Suprapubic skin (tissue), 4 donors: ENCODE measurements around the gene LARGE1. TPM values are rescaled to one million over a fixed set of nuclear protein-coding genes. Genes with fewer than 3 reads are reported as not detected.

ENCODE experiments used
- DNase-seq, 2 donors: peaks; one replicate each; pipeline ENCODE4 v3.0.0-alpha.2; 2019; ENCODE audit warnings: low spot score in 2 of 2
- H3K27ac ChIP-seq: fragments of 200-600 bp; sonication (generic); one replicate; pipeline ENCODE4 v1.5.1; 2019
- H3K27me3 ChIP-seq: fragments of 200-600 bp; sonication (generic); one replicate; pipeline ENCODE4 v1.5.1; 2019
- H3K36me3 ChIP-seq: fragments of 200-600 bp; sonication (generic); one replicate; pipeline ENCODE4 v1.5.1; 2019
- H3K4me1 ChIP-seq: fragments of 200-600 bp; sonication (generic); one replicate; pipeline ENCODE4 v1.5.1; 2019
- H3K4me3 ChIP-seq: fragments of 200-600 bp; sonication (generic); one replicate; pipeline ENCODE4 v1.5.1; 2019; ENCODE audit warnings: mild to moderate bottlenecking
- H3K9me3 ChIP-seq: fragments of 200-600 bp; sonication (generic); one replicate; pipeline ENCODE4 v1.5.1; 2019
- EP300 ChIP-seq: sonication (generic); formaldehyde crosslinking; IDR thresholded peaks from one replicate; pipeline ENCODE4 v1.6.1; 2017; ENCODE audit warnings: antibody characterized with exemption
- POLR2A ChIP-seq, 2 donors: fragments of 450-650 bp; IDR thresholded peaks; one replicate each; pipeline ENCODE4 v1.6.1; 2017; ENCODE audit warnings: antibody characterized with exemption in 2 of 2, mild to moderate bottlenecking in 2 of 2, moderate library complexity in 2 of 2
- POLR2AphosphoS5 ChIP-seq, 3 donors: sonication (generic); formaldehyde crosslinking; IDR thresholded peaks; one replicate each; pipeline ENCODE4 v1.6.1; 2017; ENCODE audit warnings: antibody characterized with exemption in 3 of 3
- WGBS: methylation state at CpG from one replicate; pipeline ENCODE4 v1.1.5; 2018; 5-methylcytosine and 5-hydroxymethylcytosine counted together
- total RNA-seq, 4 donors: library from RNA; depleted of rRNA; stranded (reverse); fragments of >200 nt; gene quantifications; one replicate each; pipeline ENCODE4 v1.1.0, GENCODE V29; 2016
- TF ChIP-seq, protein P1 (sequence below), 2 donors: fragments of 200-600 bp in 1 of 2; fragments of 450-650 bp in 1 of 2; sonication (generic) in 1 of 2; IDR thresholded peaks; one replicate each; pipeline ENCODE4 v1.5.1; 2016 to 2019; ENCODE audit warnings: antibody characterized with exemption in 2 of 2, mild to moderate bottlenecking in 1 of 2, moderate library complexity in 1 of 2

The LARGE1 gene
- total RNA-seq, 4 donors from 2014 or later: 12.1 to 41.6 (median 21.1) TPM

DNA sequence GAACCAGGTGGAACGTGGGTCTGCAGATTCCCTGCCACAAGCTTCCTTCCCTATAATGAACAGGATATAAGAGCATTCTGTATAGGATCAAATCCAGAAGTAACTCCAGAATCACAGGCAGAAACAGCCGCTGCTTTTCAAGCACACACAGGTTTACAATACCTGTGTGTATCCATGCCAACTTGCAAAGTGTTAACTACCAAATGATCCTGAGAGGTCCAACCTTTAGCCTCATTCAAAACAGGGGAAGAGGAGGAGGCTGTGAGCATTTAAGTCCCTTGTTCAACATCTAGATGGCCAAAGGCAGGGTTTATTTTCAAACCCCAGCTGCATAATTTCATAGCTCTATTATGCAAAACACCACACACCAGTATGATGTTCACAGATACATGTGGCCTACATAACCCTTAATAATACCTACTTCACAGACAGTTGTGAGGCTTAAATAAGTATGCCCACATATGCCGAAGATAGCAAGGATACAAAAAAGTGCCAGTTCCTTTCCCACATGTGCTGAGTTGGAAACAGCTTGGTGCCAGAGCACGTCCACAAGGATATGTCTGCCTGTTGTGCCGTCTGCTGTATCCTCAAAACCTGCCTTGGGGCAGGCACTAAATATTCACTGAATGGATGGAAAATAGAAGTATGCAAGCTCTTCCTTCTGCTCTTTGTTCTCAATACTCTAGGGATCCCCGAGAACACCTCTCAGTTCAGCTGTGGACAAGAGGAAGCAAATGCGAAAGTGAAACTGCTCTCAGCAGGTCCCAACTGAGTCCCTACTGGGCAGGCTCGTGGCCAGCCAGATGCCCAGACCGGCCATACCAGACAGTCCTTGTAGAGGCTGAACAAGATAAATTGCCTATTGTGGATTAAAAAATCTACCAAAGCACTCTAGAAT is 66.8 kb downstream of the LARGE1 start:
- DNase-seq: no peak
- peaks cover 33% of the 10 kb centered on the region for H3K4me1 ChIP-seq
- no peak for TF ChIP-seq POLR2A (IDR thresholded peaks at IDR 0.05)
- TF ChIP-seq POLR2AphosphoS5 (IDR thresholded peaks at IDR 0.05): no peak
- TF ChIP-seq EP300: no peak
- TF ChIP-seq, protein P1, sequence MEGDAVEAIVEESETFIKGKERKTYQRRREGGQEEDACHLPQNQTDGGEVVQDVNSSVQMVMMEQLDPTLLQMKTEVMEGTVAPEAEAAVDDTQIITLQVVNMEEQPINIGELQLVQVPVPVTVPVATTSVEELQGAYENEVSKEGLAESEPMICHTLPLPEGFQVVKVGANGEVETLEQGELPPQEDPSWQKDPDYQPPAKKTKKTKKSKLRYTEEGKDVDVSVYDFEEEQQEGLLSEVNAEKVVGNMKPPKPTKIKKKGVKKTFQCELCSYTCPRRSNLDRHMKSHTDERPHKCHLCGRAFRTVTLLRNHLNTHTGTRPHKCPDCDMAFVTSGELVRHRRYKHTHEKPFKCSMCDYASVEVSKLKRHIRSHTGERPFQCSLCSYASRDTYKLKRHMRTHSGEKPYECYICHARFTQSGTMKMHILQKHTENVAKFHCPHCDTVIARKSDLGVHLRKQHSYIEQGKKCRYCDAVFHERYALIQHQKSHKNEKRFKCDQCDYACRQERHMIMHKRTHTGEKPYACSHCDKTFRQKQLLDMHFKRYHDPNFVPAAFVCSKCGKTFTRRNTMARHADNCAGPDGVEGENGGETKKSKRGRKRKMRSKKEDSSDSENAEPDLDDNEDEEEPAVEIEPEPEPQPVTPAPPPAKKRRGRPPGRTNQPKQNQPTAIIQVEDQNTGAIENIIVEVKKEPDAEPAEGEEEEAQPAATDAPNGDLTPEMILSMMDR (IDR thresholded peaks at IDR 0.05): no peak

DNA sequence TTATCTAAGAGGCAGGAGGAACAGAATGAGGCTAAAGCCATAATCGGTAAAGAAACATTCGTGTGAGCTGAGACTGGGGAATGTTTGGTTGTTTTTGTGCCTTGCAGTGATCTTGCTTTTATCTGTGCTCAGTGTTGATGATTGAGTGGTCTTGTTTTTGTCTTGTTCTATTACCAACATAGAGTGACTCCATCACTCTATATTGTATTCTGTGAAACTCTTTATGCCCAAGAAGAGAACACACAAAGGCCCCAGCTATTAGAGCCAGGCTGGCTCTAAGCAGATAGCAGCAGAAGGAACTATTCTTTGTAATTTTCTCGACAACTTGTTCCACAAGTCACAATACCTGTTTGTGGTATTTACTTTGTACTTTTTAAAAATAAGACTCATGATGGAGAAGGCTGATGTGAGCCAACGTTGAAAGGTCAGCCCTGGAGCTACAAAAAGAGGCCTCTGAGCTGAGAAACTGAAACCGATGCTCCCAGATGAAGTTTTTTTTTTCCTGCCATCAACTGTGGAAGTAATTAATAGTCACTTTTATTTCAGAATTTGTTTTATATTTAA is 68.4 kb downstream of the LARGE1 start:
- H3K27ac ChIP-seq: no peak overlapping the region
- peaks cover 33% of the 10 kb centered on the region for H3K4me1 ChIP-seq
- no peaks in the 10 kb centered on the region for H3K9me3 ChIP-seq
- H3K27me3 ChIP-seq: no peaks in the 10 kb centered on the region
- no peak for DNase-seq
- WGBS: 53% methylated on average over 5 of the region's 5 CpGs
- TF ChIP-seq POLR2AphosphoS5 (IDR thresholded peaks at IDR 0.05) (no peak), EP300 (no peak), POLR2A (IDR thresholded peaks at IDR 0.05) (no peak)
- TF ChIP-seq, protein P1 (IDR thresholded peaks at IDR 0.05): no peak
- H3K36me3 ChIP-seq: no peaks in the 10 kb centered on the region
- no peak overlapping the region for H3K4me3 ChIP-seq

More for the DNA sequence above, 66.8 kb downstream of the LARGE1 start:
- Histone ChIP-seq H3K4me3 (peak overlapping the region; percentile 38), H3K27ac (no peak overlapping the region), H3K36me3 (no peaks in the 10 kb centered on the region), H3K27me3 (no peaks in the 10 kb centered on the region), H3K9me3 (no peaks in the 10 kb centered on the region)
- 16% methylated on average over 9 of the region's 9 CpGs for WGBS

DNA sequence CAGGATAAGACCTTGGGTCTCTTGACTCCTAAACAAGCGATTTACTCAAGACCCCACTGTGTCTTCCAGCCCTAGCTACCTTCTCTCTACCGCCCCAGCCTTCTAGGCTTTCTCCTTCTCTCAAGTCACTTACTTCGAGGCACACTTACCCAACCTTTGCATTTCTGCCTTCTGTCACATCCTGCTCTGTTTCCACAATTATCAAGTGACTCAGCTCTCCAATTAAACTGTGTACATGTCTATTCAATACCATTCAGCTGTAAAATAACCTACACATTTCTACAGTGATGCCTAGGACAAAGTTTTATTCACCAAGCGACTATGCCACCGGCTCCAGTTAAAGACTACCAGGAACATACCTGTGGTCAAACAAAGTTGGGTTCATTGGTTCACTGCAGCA is 69.0 kb downstream of the LARGE1 start:
- 80% methylated on average over 5 of the region's 5 CpGs for WGBS
- no peak for DNase-seq

DNA sequence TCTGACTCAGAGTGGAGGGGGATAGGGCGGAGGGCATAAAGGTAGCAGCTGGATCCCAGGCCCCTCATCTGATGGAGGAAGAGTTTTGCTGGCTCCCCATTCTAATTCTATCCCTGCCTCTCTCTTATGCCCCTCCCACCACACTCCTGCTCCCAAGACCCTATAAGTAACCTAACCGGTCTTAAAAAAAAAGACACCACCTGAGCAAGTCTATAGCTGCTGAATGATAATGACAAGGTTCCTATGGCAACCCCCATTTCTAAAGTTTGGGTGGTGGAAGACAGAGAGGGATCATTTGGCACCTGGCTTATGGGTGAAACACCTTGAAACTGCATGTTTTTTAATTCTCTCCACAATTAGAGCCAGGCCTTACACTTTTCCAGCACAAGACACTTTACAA is 69.6 kb downstream of the LARGE1 start:
- Histone ChIP-seq H3K9me3 (no peaks in the 10 kb centered on the region), H3K4me3 (no peak overlapping the region), H3K27ac (no peak overlapping the region), H3K4me1 (peaks cover 33% of the 10 kb centered on the region), H3K27me3 (no peaks in the 10 kb centered on the region), H3K36me3 (no peaks in the 10 kb centered on the region)
- DNase-seq: no peak
- 95% methylated on average over 2 of the region's 2 CpGs for WGBS
- TF ChIP-seq POLR2A (IDR thresholded peaks at IDR 0.05) (no peak), EP300 (no peak), POLR2AphosphoS5 (IDR thresholded peaks at IDR 0.05) (no peak)
- TF ChIP-seq, protein P1 (IDR thresholded peaks at IDR 0.05): no peak

More for the DNA sequence above, 69.0 kb downstream of the LARGE1 start:
- no peaks in the 10 kb centered on the region for H3K36me3 ChIP-seq
- TF ChIP-seq POLR2A (IDR thresholded peaks at IDR 0.05): no peak
- no peak for TF ChIP-seq EP300
- no peak for TF ChIP-seq POLR2AphosphoS5 (IDR thresholded peaks at IDR 0.05)
- TF ChIP-seq, protein P1 (IDR thresholded peaks at IDR 0.05): no peak
- H3K9me3 ChIP-seq: no peaks in the 10 kb centered on the region
- no peak overlapping the region for H3K27ac ChIP-seq
- peaks cover 33% of the 10 kb centered on the region for H3K4me1 ChIP-seq
- H3K4me3 ChIP-seq: no peak overlapping the region
- H3K27me3 ChIP-seq: no peaks in the 10 kb centered on the region

DNA sequence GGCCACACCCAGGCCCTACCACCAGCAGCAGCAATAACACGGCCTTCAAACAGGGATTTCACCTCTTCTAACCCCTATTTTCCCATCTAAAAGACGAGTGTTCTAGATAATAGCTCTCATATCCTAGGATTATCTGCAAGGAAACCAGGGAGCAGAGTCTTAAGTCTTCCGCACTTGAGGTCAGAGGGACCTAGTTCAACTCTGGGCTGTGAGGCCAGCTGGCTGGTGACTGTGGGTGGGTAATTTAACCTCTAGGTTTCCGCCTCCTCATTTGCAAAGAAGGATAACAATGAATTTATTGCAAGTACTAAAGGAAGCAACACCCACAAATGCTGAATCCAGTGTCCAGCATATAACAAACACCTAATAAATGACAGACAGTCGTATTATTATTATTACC is 70.1 kb downstream of the LARGE1 start:
- no peak for DNase-seq
- no peak overlapping the region for H3K27ac ChIP-seq
- H3K4me3 ChIP-seq: no peak overlapping the region
- no peaks in the 10 kb centered on the region for H3K9me3 ChIP-seq
- H3K27me3 ChIP-seq: no peaks in the 10 kb centered on the region
- 97% methylated on average over 5 of the region's 5 CpGs for WGBS
- H3K36me3 ChIP-seq: no peaks in the 10 kb centered on the region
- H3K4me1 ChIP-seq: peaks cover 33% of the 10 kb centered on the region
- TF ChIP-seq, protein P1 (IDR thresholded peaks at IDR 0.05): no peak
- TF ChIP-seq POLR2AphosphoS5 (IDR thresholded peaks at IDR 0.05) (no peak), POLR2A (IDR thresholded peaks at IDR 0.05) (no peak), EP300 (no peak)
